Liver (tissue), 3 donors: ENCODE data around the gene ZNF714.

Experiments
- ATF3 ChIP-seq: IDR thresholded peaks from 2 replicates; pipeline ENCODE4 v1.6.1; 2016; ENCODE audit warnings: antibody characterized with exemption
- FOXA1 ChIP-seq: IDR thresholded peaks from 2 replicates; pipeline ENCODE4 v1.6.1; 2016; ENCODE audit warnings: antibody characterized with exemption
- GABPA ChIP-seq, 2 donors: IDR thresholded peaks in 1 of 2; conservative IDR thresholded peaks in 1 of 2; 2 replicates each; pipeline ENCODE4 v1.6.1; 2016; ENCODE audit warnings: antibody characterized with exemption in 2 of 2, mild to moderate bottlenecking in 1 of 2, moderate library complexity in 1 of 2
- HNF4A ChIP-seq, 2 donors: conservative IDR thresholded peaks; 2 replicates each; pipeline ENCODE4 v1.6.1; 2016; ENCODE audit warnings: antibody characterized with exemption in 2 of 2, mild to moderate bottlenecking in 2 of 2
- JUND ChIP-seq, 2 donors: IDR thresholded peaks; 2 replicates each; pipeline ENCODE4 v1.6.1; 2016; ENCODE audit warnings: antibody characterized with exemption in 2 of 2
- RAD21 ChIP-seq, 2 donors: IDR thresholded peaks; 2 replicates each; pipeline ENCODE4 v1.6.1; 2016; ENCODE audit warnings: antibody characterized with exemption in 2 of 2, mild to moderate bottlenecking in 2 of 2
- REST ChIP-seq: IDR thresholded peaks from 2 replicates; pipeline ENCODE4 v1.6.1; 2016; ENCODE audit warnings: antibody characterized with exemption, mild to moderate bottlenecking
- TAF1 ChIP-seq: conservative IDR thresholded peaks from 2 replicates; pipeline ENCODE4 v1.6.1; 2016; ENCODE audit warnings: antibody characterized with exemption, mild to moderate bottlenecking
- YY1 ChIP-seq: IDR thresholded peaks from 2 replicates; pipeline ENCODE4 v1.6.1; 2016; ENCODE audit warnings: antibody characterized with exemption, mild to moderate bottlenecking
- TF ChIP-seq, protein P1 (sequence below): fragments of 150-350 bp; IDR thresholded peaks from 2 replicates; pipeline ENCODE4 v1.5.1; 2017; ENCODE audit warnings: improper control_type of control experiment, low read depth, low read length; ENCODE audit not compliant: missing input control
- TF ChIP-seq, protein P2 (sequence below): IDR thresholded peaks from 2 replicates; pipeline ENCODE4 v1.6.1; 2016; ENCODE audit warnings: antibody characterized with exemption
- TF ChIP-seq, protein P3 (sequence below): IDR thresholded peaks from 2 replicates; pipeline ENCODE4 v1.6.1; 2016; ENCODE audit warnings: antibody characterized with exemption
- donor health status: healthy.
- donor health status: healthy.

DNA sequence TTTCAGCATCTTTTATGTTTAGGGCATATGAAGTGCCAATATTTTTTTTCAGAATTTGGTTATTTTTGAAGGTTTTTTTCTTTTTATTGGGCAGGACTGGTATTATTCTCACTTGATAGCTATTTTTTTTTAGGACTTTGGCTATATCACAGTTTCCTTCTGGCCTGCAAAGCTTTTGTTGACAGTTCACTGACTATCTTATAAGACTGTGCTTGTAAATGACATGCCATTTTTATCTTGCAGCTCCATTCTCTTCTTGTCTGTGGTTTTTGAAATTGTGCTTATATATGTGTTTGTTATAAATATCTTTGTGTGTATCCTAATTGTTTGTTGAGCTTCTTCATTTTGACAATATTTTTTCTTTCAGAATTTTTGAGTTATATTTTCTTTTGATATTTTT lies 33.4 kb downstream of the ZNF714 start:
- TF ChIP-seq JUND (IDR thresholded peaks at IDR 0.05), result no peak
- no peak for TF ChIP-seq REST
- TF ChIP-seq, protein P1, sequence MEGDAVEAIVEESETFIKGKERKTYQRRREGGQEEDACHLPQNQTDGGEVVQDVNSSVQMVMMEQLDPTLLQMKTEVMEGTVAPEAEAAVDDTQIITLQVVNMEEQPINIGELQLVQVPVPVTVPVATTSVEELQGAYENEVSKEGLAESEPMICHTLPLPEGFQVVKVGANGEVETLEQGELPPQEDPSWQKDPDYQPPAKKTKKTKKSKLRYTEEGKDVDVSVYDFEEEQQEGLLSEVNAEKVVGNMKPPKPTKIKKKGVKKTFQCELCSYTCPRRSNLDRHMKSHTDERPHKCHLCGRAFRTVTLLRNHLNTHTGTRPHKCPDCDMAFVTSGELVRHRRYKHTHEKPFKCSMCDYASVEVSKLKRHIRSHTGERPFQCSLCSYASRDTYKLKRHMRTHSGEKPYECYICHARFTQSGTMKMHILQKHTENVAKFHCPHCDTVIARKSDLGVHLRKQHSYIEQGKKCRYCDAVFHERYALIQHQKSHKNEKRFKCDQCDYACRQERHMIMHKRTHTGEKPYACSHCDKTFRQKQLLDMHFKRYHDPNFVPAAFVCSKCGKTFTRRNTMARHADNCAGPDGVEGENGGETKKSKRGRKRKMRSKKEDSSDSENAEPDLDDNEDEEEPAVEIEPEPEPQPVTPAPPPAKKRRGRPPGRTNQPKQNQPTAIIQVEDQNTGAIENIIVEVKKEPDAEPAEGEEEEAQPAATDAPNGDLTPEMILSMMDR, result no peak
- no peak for TF ChIP-seq RAD21 (IDR thresholded peaks at IDR 0.05)
- no peak for TF ChIP-seq GABPA (IDR thresholded peaks at IDR 0.05 in 1 of 2, conservative IDR thresholded peaks at IDR 0.05 in 1 of 2)
- TF ChIP-seq, protein P2, sequence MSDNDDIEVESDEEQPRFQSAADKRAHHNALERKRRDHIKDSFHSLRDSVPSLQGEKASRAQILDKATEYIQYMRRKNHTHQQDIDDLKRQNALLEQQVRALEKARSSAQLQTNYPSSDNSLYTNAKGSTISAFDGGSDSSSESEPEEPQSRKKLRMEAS, result no peak
- TF ChIP-seq FOXA1, result no peak
- no peak for TF ChIP-seq TAF1
- no peak for TF ChIP-seq ATF3
- TF ChIP-seq YY1, result no peak
- TF ChIP-seq, protein P3, sequence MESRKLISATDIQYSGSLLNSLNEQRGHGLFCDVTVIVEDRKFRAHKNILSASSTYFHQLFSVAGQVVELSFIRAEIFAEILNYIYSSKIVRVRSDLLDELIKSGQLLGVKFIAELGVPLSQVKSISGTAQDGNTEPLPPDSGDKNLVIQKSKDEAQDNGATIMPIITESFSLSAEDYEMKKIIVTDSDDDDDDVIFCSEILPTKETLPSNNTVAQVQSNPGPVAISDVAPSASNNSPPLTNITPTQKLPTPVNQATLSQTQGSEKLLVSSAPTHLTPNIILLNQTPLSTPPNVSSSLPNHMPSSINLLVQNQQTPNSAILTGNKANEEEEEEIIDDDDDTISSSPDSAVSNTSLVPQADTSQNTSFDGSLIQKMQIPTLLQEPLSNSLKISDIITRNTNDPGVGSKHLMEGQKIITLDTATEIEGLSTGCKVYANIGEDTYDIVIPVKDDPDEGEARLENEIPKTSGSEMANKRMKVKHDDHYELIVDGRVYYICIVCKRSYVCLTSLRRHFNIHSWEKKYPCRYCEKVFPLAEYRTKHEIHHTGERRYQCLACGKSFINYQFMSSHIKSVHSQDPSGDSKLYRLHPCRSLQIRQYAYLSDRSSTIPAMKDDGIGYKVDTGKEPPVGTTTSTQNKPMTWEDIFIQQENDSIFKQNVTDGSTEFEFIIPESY, result no peak
- no peak for TF ChIP-seq HNF4A (conservative IDR thresholded peaks at IDR 0.05)
